ENCODE data around the gene ZFP57.

Gene ZFP57

GRCh38 chr6:29680904-29681303, at the start of gene ZFP57:
Gene ZFP57, minus strand, starts transcription at chr6:29681152. Its CDS starts 4,149 bp downstream, at chr6:29677003.
- DNase-seq = no peak

DNA sequence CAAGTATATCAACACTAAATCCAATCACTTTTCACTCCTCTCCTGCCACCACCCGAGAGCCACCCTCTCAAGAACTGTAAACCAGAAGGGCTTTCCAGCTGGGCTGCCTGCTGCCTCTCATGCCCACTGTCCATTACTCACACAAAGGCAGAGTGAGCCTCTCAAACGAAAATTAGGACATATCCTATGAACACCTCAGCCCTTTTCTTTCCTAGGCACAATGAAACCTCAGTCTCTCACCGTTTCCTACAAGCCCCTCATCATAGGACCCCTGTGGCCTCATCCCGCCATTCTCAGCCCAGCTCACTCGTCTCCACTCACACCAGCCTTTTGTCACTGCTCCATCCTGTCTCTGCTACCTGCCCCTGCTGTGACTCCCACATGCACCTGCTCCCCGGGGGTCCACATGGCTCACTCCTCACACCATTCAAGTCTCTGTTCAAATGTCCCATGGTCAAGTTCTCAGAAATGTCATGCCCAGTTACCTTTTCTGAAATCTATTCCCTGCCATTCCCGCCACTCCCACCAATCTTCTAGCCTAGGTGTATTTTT, 49.7 kb upstream of the ZFP57 start:
- DNase-seq = no peak

- no peak for DNase-seq
Measured at GRCh38 chr6:29729774-29730328, 48.9 kb upstream of the ZFP57 start.

- DNase-seq = no peak
Measured at GRCh38 chr6:29728875-29729270, 47.9 kb upstream of the ZFP57 start.

DNA sequence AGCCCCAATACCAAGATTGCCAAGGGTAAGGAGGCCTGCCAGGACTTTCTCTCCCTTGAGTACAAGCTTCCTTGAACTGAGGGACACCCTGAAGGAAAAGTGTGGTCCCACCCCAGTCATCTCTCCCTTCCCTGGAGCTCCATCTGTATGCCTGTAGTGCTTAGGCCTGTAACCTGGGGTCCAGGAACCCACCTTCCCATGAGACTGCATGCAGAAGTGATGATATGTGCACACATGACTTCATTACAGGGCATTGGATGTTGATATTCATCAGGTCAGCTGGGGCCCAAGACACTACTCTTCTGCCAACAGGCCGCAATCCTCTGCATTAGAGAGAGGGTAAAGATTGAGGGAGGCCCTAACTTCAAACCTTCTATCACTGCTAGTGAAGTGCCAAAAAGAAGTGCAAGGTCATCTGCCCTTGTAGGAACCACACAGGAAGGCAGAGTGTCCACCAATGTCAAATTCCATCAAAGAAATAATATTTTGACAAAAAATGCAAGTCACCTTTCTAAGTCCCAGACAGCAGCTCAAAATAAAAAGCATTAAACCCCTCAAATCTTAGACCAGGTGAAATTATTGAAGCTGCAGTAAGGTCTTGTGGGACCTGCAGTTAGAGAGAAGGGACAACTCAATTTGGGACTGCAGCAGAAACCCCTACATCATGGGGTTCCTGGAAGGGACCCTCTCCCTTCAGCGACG, 47.4 kb upstream of the ZFP57 start:
- DNase-seq = no peak

DNA sequence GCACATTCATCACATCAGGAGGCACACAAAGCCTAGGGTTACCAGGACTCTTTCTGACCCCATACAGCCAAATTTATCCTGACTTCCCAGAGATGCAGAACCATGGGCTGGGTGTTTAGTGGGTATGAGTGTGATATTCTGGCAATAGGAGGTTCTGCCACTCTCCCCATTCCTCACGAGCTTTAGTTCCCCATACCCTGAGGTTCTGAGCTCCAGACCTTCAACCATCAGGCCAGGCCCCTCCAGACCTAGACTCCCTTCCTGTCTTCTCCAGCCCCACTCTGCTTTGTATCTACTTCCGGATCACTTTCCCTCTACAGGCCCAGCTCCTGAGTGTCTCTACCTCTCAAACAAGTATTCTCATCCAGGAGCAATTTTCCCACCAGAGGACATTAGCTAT, 46.7 kb upstream of the ZFP57 start:
- DNase-seq = no peak

- no peak for DNase-seq
Measured at GRCh38 chr6:29726571-29727194, 45.7 kb upstream of the ZFP57 start.

DNA sequence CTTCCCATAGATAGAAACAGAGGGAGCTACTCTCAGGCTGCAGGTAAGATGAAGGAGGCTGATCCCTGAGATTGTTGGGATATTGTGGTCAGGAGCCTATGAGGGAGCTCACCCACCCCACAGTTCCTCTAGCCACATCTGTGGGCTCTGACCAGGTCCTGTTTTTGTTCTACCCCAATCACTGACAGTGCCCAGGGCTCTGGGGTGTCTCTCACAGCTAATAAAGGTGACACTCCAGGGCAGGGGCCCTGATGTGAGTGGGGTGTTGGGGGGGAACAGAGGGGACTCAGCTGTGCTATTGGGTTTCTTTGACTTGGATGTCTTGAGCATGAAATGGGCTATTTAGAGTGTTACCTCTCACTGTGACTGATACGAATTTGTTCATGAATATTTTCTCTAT, 45.0 kb upstream of the ZFP57 start:
- DNase-seq = no peak

- DNase-seq = no peak
Measured at GRCh38 chr6:29724937-29725869, 44.3 kb upstream of the ZFP57 start.

GRCh38 chr6:29723666-29724588, 43.0 kb upstream of the ZFP57 start:
- no peak for DNase-seq

GRCh38 chr6:29723262-29723665, 42.3 kb upstream of the ZFP57 start, which contains the start of gene HLA-F:
Gene HLA-F, plus strand, starts transcription at chr6:29723434. Its CDS starts 30 bp downstream, at chr6:29723464.
- peak; percentile 26 for DNase-seq

DNA sequence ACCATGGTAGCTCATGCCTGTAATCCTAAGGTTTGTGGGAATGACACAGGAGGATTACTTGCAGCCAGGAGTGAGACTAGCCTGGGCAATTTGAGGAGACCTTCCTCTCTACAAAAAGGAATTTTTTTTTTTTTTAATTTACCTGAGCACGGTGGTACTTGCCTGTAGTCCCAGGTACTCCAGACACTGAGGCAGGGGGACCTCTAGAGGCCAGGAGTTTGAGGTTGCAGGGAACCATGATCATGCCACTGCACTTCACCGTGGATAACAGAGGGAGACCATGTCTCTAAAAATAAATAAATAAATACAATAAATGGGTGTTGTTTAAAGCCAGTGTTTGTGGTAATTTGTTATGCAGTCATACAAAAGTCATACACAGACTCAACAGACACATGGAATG, 39.9 kb upstream of the ZFP57 start:
- no peak for DNase-seq

GRCh38 chr6:29710281-29710941, 29.5 kb upstream of the ZFP57 start:
- no peak for DNase-seq

- DNase-seq = no peak
Measured at GRCh38 chr6:29709188-29709587, 28.2 kb upstream of the ZFP57 start.

DNA sequence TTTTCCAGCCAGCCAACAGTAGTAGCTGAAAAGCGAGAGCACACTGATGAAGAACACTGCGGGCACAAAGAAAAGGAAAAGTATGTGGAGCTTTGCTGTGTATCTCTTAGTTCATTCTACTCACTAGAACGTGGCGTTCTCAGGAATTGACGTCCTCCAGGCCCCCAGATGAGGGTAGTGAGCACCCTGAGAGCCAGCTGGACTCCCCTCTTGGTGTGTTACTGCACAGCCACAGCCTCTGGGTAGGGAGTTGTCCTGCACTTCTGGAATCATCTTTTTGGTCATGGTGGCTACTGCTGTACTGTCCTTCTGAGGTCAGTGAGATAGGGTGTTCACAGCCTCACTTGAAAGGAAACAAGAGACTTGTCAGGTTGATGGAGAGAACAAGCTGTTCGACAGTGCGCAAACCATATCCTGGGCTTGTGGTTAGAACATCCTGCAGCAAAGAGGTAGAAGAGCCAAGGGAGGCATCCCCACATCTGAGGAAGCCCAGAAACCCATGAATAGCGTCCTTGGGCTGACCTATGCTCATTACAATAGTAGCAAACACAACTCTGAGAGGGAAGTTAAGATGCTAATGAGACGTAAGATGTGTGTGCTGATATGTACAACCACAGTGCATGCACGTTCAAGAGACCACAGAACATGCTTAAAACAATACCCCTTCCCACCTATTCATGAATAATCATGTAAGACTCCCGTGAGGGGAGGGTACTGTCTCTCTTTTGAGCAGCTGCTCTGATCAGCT, 27.7 kb upstream of the ZFP57 start:
- no peak for DNase-seq

DNA sequence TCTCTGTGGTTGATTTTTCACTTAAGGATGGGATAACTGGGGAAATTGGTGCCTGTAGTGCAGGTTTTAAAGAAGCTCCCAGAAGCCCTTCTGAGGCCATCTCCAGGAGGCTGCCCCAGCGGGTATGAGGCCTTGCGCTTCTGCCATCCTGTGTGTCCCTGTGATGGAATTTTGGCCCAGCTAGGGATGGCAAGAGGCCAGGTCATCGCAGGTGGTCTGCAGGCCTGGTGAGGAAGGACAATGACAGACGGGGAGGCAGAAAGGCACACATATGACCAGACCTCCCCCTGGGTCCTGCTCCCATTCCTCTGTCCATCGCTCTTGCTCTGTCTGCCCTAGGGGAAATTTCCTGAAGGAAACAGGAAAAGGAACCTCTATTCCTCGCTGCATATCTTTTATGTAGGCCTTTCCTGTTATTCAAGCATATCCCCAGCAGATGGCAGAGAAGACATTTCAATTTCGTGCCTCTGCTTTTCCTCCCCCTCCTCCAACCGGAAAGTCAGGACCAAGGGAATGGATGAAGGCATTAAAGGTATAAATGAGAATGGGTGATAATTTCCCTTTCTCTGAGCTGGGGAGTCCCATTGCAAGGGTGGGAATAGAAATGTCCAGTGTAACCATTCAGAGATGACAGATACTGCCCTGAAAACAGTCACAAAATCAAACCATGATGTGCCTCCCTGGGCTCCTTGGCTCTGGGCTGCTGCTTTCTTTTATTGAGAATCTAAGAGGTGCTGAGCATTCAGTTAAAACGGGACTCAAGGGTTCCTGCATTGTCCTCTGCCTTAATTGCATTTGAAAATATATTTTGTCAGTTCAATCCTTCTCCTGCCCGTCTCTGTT, 24.7 kb upstream of the ZFP57 start:
- no peak for DNase-seq

DNA sequence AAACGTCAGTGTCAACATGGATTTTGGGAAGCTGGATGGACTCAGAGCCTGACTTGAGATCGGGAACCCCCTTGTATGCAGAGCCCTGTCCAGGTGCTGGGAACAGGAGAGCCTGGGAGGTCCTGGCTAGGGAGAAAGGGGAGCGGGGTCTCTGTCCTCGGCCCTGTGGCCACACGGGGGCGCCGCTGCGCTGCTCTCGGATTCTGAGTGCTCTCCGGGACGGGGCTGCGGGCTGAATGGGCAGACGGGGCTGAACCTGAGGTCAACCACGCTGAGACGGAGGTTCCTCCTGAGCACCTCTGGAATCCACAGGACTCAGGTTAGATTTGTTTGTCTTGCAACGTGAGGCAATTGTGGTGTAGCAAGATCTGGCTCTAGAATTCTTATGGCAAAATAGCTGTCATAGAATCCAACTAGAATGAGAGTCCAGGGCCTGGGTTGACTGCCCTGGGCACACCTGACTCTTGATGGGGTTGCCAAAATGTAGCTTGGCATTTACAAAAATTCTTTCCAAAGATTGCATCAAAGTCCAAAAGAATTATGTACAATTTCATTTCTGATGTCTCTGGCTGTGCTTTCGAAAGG, 21.7 kb upstream of the ZFP57 start:
- DNase-seq = no peak

DNA sequence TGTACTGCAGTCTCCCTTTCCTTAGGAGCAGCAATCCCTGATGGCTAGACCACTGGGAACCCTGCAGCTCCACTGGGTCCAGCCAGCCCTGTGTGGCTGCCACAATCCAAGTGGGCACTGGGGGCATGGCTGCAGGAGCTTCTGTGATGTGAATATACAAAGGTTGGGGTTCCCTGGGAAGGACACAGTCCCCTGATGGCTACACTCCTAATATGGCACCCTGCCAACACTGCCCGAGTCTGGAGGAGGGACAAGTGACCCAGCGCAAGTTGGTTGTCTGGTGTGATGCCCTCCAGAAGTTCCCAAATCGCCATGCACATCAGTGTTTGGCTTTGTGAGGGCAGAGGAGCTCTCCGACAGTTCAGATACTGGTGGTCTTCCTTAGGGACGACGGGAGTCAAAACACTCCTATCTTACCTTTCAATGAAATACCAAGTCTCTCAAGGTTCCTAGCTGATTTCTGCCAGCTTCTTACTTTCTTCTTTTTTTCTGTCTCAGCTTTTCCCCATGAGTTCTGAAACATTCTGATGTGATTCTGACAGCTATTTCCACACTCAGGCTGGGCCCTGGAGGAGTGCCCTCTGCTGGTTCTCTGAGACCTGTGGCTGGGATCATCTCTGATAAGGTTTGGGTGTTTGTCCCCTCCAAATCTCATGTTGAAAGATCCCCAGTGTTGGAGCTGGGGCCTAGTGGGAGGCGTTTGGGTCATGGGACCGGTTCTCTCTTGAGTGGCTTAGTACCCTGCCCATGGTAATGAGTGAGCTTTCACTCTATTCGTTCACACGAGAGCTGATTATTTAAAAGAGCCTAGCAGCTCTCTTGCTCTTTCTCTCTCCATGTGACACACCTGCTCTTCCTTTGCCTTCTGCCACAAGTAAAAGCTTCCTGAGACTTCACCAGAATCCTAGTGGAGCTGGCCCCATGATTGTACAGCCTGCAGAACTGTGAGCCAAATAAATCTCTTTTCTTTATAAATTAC, 15.5 kb upstream of the ZFP57 start:
- DNase-seq = no peak

Measured in NCI-H2171 (cell line).